ENCODE measurements around the gene TBL1XR1.

GRCh38 chr3:177157492-177157891 lies 39.8 kb downstream of the TBL1XR1 start:
- no peak for TF ChIP-seq CTCF (IDR thresholded peaks at IDR 0.05 in 2 of 3, conservative IDR thresholded peaks at IDR 0.05 in 1 of 3; ENCODE audit: borderline replicate concordance in 1 of 3, insufficient read depth in 1 of 3, low read depth in 2 of 3, low read length in 2 of 3)
- no peak for TF ChIP-seq POLR2AphosphoS5 (IDR thresholded peaks at IDR 0.05; ENCODE audit: low read depth, low read length)
- no peak for TF ChIP-seq MAX (IDR thresholded peaks at IDR 0.05)

All from HCT116 (cell line).